ENCODE results near the gene FADS1. TPM values are rescaled to one million over a fixed set of nuclear protein-coding genes. Genes with fewer than 3 reads are reported as not detected.
A peak's percentile ranks its signal among the peaks of the same experiment; 100 is the strongest.

Gene FADS1
- polyA plus RNA-seq, 1 donor (not counting 4 experiments of a cell fraction or from before 2014, with no cell fraction given): 34.0 TPM

- FAIRE-seq (no peak), DNase-seq (ENCODE audit: low read depth, low spot score) (no peak)
- Histone ChIP-seq H3K4me2 (ENCODE audit: control insufficient read depth, extremely low read depth, insufficient read depth, low read depth, low read length) (peak overlapping the region; percentile 76), H3K27me3 (ENCODE audit: control insufficient read depth, extremely low read depth, insufficient read depth, low read length) (no peaks in the 10 kb centered on the region), H2AFZ (ENCODE audit: control insufficient read depth, low read length) (no peak overlapping the region), H3K4me3 (ENCODE audit: control insufficient read depth in 2 of 3, extremely low read depth in 1 of 3, insufficient read depth in 2 of 3, low read depth in 1 of 3, low read length in 3 of 3) (peak overlapping the region; percentile 59 to 82 (median 81)), H3K4me1 (ENCODE audit: control insufficient read depth, extremely low read depth, insufficient read depth, low read length) (peaks cover 32% of the 10 kb centered on the region), H3K36me3 (ENCODE audit: control insufficient read depth in 2 of 2, extremely low read depth in 1 of 2, insufficient read depth in 2 of 2, low read length in 2 of 2) (peaks cover 3 to 9% of the 10 kb centered on the region in 2 experiments), H4K20me1 (ENCODE audit: control insufficient read depth, extremely low read depth, insufficient read depth, low read length) (peaks cover 5% of the 10 kb centered on the region), H3K9me3 (ENCODE audit: control insufficient read depth, low read depth, low read length) (no peaks in the 10 kb centered on the region), H3K9me1 (ENCODE audit: control insufficient read depth, extremely low read depth, insufficient read depth, low read length) (no peaks in the 10 kb centered on the region), H3K9ac (ENCODE audit: control insufficient read depth, extremely low read depth, insufficient read depth, low read length) (no peak overlapping the region), H3K27ac (ENCODE audit: control insufficient read depth, insufficient read depth, low read length) (no peak overlapping the region), H3K79me2 (ENCODE audit: control insufficient read depth, insufficient read depth, low read length) (peaks cover 61% of the 10 kb centered on the region)
- dilution Hi-C loops (cut with MboI; ENCODE audit: extremely low pct_ligation_motif_present, low sequenced_read_pairs): no loop called here
- TF ChIP-seq EZH2 (IDR thresholded peaks at IDR 0.05; ENCODE audit: low read length) (no peak), CTCF (optimal IDR thresholded peaks at IDR 0.05 in 1 of 3, IDR thresholded peaks at IDR 0.05 in 1 of 3, conservative IDR thresholded peaks at IDR 0.05 in 1 of 3; ENCODE audit: extremely low read depth in 1 of 3, insufficient read depth in 2 of 3, low read length in 3 of 3) (no peak)
Measured at GRCh38 chr11:61829806-61830205, 13.0 kb upstream of the FADS1 start.

DNA sequence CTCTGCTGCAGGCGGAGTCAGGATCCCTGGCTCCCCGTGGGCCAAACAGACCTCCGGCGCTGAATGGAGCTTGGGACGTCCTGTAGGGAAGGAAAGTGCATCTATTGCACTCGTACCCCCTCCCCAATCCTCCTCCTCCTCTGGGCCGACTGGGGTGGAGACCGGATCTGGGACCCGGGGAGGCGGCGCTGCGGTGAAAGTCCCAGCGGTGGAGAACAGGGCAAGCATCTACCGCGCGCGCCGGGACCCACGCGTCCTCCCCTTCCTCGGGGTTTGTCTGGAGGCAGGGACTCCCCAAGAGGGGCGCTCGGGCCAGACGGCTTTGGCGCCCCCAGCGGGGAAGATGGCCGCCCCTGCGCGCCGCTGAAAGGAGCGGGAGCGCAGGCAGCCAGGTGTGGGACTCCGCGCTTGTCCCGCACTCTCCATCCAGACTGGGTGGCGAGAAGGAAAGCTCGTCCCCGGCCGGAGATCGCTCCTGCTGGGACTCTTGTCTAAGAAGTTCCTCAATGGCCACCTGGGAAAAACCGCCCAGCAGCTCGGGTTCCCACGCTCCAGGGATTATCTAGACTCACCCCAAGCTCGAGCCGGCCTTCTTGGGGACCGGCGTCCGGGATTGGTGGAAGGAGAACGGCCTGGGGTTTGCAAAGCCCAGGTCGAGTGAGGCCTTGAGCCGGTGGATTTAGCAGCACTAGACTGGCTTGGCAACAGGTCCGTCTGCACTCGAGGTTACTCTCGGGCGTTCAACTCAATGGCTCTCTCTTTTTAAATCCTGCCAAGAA is 12.0 kb upstream of the FADS1 start:
- Histone ChIP-seq H3K9me3 (ENCODE audit: control insufficient read depth, low read depth, low read length) (no peaks in the 10 kb centered on the region), H2AFZ (ENCODE audit: control insufficient read depth, low read length) (peak overlapping the region; percentile 58), H3K9ac (ENCODE audit: control insufficient read depth, extremely low read depth, insufficient read depth, low read length) (peak overlapping the region; percentile 69), H3K4me1 (ENCODE audit: control insufficient read depth, extremely low read depth, insufficient read depth, low read length) (peaks cover 25% of the 10 kb centered on the region), H3K4me3 (ENCODE audit: control insufficient read depth in 2 of 3, extremely low read depth in 1 of 3, insufficient read depth in 2 of 3, low read depth in 1 of 3, low read length in 3 of 3) (peak overlapping the region; percentile 59 to 82 (median 81)), H3K79me2 (ENCODE audit: control insufficient read depth, insufficient read depth, low read length) (peaks cover 55% of the 10 kb centered on the region), H3K36me3 (ENCODE audit: control insufficient read depth in 2 of 2, extremely low read depth in 1 of 2, insufficient read depth in 2 of 2, low read length in 2 of 2) (peaks cover 3 to 5% of the 10 kb centered on the region in 2 experiments), H3K27me3 (ENCODE audit: control insufficient read depth, extremely low read depth, insufficient read depth, low read length) (no peaks in the 10 kb centered on the region), H3K9me1 (ENCODE audit: control insufficient read depth, extremely low read depth, insufficient read depth, low read length) (no peaks in the 10 kb centered on the region), H4K20me1 (ENCODE audit: control insufficient read depth, extremely low read depth, insufficient read depth, low read length) (peaks cover 5% of the 10 kb centered on the region), H3K4me2 (ENCODE audit: control insufficient read depth, extremely low read depth, insufficient read depth, low read depth, low read length) (peak overlapping the region; percentile 76), H3K27ac (ENCODE audit: control insufficient read depth, insufficient read depth, low read length) (peak overlapping the region; percentile 36)
- dilution Hi-C loops (cut with MboI; ENCODE audit: extremely low pct_ligation_motif_present, low sequenced_read_pairs): no loop called here
- TF ChIP-seq CTCF (optimal IDR thresholded peaks at IDR 0.05 in 1 of 3, IDR thresholded peaks at IDR 0.05 in 1 of 3, conservative IDR thresholded peaks at IDR 0.05 in 1 of 3; ENCODE audit: extremely low read depth in 1 of 3, insufficient read depth in 2 of 3, low read length in 3 of 3) (peak; percentile 30 to 52 (median 44)), EZH2 (IDR thresholded peaks at IDR 0.05; ENCODE audit: low read length) (no peak)
- no peak for DNase-seq (ENCODE audit: low read depth, low spot score)
- FAIRE-seq: no peak

Measured in keratinocyte (primary cell).